GM23248 (cell line): ENCODE data around the gene RBM8A. TPM values are rescaled to one million over a fixed set of nuclear protein-coding genes. Genes with fewer than 3 reads are reported as not detected.
A peak's percentile ranks its signal among the peaks of the same experiment; 100 is the strongest.

Source experiments
- DNase-seq: peaks from one replicate; pipeline ENCODE4 v3.0.0-alpha.2; 2015
- H2AFZ ChIP-seq: fragments of 200-600 bp; sonication (generic); 2 replicates; pipeline ENCODE4 v1.6.1; 2016; ENCODE audit warnings: antibody characterized with exemption
- H3F3A ChIP-seq: fragments of 200-600 bp; sonication (generic); 2 replicates; pipeline ENCODE4 v1.6.1; 2016; ENCODE audit warnings: mild to moderate bottlenecking, antibody characterized with exemption, mixed run types; ENCODE audit not compliant: insufficient read depth
- H3K27ac ChIP-seq: fragments of 200-600 bp; sonication (generic); 2 replicates; pipeline ENCODE4 v1.5.1; 2016; ENCODE audit warnings: mild to moderate bottlenecking
- H3K27me3 ChIP-seq: fragments of 200-600 bp; sonication (generic); replicated peaks from 2 replicates; pipeline ENCODE4 v1.6.1; 2016; ENCODE audit warnings: mild to moderate bottlenecking; ENCODE audit not compliant: insufficient read depth
- H3K36me3 ChIP-seq: fragments of 200-600 bp; sonication (generic); 2 replicates; pipeline ENCODE4 v1.6.1; 2016; ENCODE audit warnings: low read depth, mild to moderate bottlenecking
- H3K4me1 ChIP-seq: fragments of 200-600 bp; sonication (generic); 2 replicates; pipeline ENCODE4 v1.6.1; 2016; ENCODE audit warnings: mild to moderate bottlenecking; ENCODE audit not compliant: insufficient read depth
- H3K4me2 ChIP-seq: fragments of 200-600 bp; sonication (generic); one replicate; pipeline ENCODE4 v1.6.1; 2016; ENCODE audit warnings: mild to moderate bottlenecking; ENCODE audit not compliant: unreplicated experiment
- H3K4me3 ChIP-seq: fragments of 200-600 bp; sonication (generic); 2 replicates; pipeline ENCODE4 v1.5.1; 2016; ENCODE audit warnings: mild to moderate bottlenecking
- H3K79me2 ChIP-seq: fragments of 200-600 bp; sonication (generic); 2 replicates; pipeline ENCODE4 v1.6.1; 2016; ENCODE audit warnings: mild to moderate bottlenecking; ENCODE audit not compliant: insufficient read depth
- H3K9ac ChIP-seq: fragments of 200-600 bp; sonication (generic); 2 replicates; pipeline ENCODE4 v1.6.1; 2016; ENCODE audit warnings: mild to moderate bottlenecking
- H3K9me2 ChIP-seq: fragments of 200-600 bp; sonication (generic); 2 replicates; pipeline ENCODE4 v1.6.1; 2016; ENCODE audit warnings: mixed run types, mild to moderate bottlenecking, moderate library complexity; ENCODE audit not compliant: insufficient read depth
- H3K9me3 ChIP-seq: fragments of 200-600 bp; sonication (generic); one replicate; pipeline ENCODE4 v1.6.1; 2017; ENCODE audit warnings: low read depth
- H4K20me1 ChIP-seq: fragments of 200-600 bp; sonication (generic); 2 replicates; pipeline ENCODE4 v1.6.0; 2016; ENCODE audit not compliant: insufficient read depth
- EZH2 ChIP-seq: fragments of 200-600 bp; sonication (generic); IDR thresholded peaks from 2 replicates; pipeline ENCODE4 v1.6.1; 2018; ENCODE audit warnings: antibody characterized with exemption, mild to moderate bottlenecking; ENCODE audit not compliant: insufficient read depth, poor library complexity, severe bottlenecking
- EZH2phosphoT487 ChIP-seq: fragments of 200-600 bp; sonication (generic); IDR thresholded peaks from 2 replicates; pipeline ENCODE4 v1.6.1; 2018; ENCODE audit warnings: antibody characterized with exemption, moderate library complexity, mild to moderate bottlenecking, low read depth; ENCODE audit not compliant: insufficient read depth
- WGBS, 2 experiments: methylation state at CpG; one replicate each; pipeline ENCODE4 v1.1.6; 2015 to 2017; ENCODE audit warnings: low lambda C conversion rate in 2 of 2, low coverage in 1 of 2; ENCODE audit errors: missing lambda C conversion rate in 2 of 2; 5-methylcytosine and 5-hydroxymethylcytosine counted together
- in situ Hi-C: fragments of 300-500 bp; cut with MboI; formaldehyde crosslinking; loops from 2 replicates; pipeline ENCODE4 v1.15.0; 2020
- polyA plus RNA-seq: library from polyadenylated mRNA; unstranded; fragments of >200 nt; fragmentation: Nextera tagmentation; extraction: Ambion mirVana; gene quantifications from 2 replicates; pipeline ENCODE4 v1.2.1, GENCODE V29; 2016
- total RNA-seq: library from RNA; depleted of rRNA; stranded (reverse); fragments of >200 nt; shearing (Covaris generic); gene quantifications from 2 replicates; pipeline ENCODE4 v1.2.3, GENCODE V29; 2014

The RBM8A gene
- total and polyA plus RNA-seq, 2 experiments from 2014 or later, result 112 to 204 TPM

DNA sequence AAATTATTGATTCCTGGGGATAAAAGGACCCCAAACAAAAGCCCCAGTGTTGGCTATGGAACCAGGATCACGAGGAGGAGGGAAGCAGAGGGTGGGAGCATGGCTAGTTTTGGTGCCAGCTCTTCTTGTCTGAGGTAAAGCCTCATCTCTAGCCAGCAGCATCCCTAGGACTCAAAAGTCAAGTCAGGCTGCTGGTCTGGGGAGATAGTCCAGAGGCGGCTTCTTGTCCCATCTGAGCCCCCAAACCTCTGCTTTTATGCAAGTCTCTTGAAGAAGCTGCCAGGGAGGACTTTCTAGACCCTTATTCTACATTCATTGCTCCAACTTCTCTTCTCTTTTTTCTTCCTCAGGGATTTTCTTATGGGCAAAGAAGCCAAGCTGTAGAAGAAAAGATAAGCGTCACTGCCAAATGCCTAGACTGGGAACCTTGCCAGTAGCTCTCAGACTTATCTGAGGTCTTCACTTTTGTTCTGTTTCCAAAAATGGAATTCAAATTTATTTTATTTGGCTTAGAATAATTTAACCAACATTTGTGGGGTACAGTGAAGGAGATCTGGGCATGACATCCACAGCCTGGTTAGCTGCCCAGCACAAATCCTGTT is 34.7 kb downstream of the RBM8A start:
- Histone ChIP-seq H3K9ac (peak overlapping the region; percentile 60), H3K4me3 (peak overlapping the region; percentile 50; the same call in 1 of the 2 replicates), H3K9me2 (no peaks in the 10 kb centered on the region), H4K20me1 (no peaks in the 10 kb centered on the region), H3K27ac (peak overlapping the region; percentile 80), H3K27me3 (no peaks in the 10 kb centered on the region), H3K4me1 (peaks cover 17% of the 10 kb centered on the region), H3K4me2 (peak overlapping the region; percentile 77), H3F3A (peaks cover 25% of the 10 kb centered on the region), H3K79me2 (no peaks in the 10 kb centered on the region), H2AFZ (peak overlapping the region; percentile 93), H3K36me3 (no peaks in the 10 kb centered on the region), H3K9me3 (no peaks in the 10 kb centered on the region)
- in situ Hi-C loops, result no loop called here
- DNase-seq, result peak; percentile 28
- TF ChIP-seq EZH2phosphoT487 (no peak), EZH2 (no peak)
- WGBS, 2 experiments, result 76 to 79% methylated on average over 3 of the region's 3 CpGs

DNA sequence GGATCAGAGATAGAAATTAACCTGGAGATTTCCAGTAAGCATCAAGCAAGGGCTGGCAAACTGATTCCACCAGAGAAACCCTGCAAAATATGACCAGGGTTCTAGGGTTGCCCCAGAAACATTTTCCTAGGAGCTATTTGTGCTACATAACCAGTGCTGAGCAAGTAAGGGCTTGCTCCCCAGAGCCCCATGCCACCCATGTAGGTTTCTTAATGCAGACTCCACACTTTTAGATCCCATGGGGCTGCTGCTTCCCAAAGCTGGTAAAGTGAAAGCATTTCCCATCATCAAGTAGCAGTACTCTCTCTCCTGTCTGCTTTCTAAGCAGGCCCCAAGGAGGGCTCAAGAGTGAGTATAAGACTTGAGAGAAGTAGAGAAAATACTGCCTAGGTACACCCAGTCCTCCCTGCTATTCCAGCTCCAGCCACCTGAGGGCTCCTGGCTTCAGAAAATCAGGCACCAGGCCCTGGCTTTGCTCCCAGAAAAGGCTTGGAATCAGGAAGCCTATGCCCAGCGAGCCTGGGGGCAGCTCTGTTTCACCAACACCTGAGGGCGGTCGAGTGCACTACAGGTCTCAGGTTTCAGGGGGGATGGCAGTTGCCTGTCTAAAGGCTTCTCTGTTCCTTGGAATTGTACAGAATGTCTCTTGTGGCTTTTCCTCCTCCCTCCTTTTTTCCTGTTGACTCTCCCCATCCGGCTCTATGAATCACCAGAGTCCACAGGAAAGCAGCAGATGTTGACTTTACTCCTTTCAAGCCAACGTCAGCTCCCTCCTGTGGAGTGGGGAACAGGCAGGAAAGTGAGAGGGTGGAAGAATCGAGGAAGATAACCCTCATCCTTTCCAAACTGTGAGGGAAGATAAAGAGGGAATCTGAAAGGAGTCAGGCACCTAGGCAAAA is 35.4 kb downstream of the RBM8A start:
- DNase-seq, result peak; percentile 96
- Histone ChIP-seq H3K27ac (peak overlapping the region; percentile 80), H2AFZ (peak overlapping the region; percentile 93), H3K4me3 (peak overlapping the region; percentile 50), H3K9me3 (no peaks in the 10 kb centered on the region), H3K9ac (peak overlapping the region; percentile 60), H3K4me2 (peak overlapping the region; percentile 77), H3K79me2 (no peaks in the 10 kb centered on the region), H3K36me3 (no peaks in the 10 kb centered on the region), H3K27me3 (no peaks in the 10 kb centered on the region), H3K4me1 (peaks cover 17% of the 10 kb centered on the region), H3K9me2 (no peaks in the 10 kb centered on the region), H3F3A (peaks cover 25% of the 10 kb centered on the region), H4K20me1 (no peaks in the 10 kb centered on the region)
- 0 to 3% methylated on average over 6 of the region's 6 CpGs for WGBS, 2 experiments
- in situ Hi-C loops, result no loop called here
- no peak for TF ChIP-seq EZH2phosphoT487
- no peak for TF ChIP-seq EZH2

DNA sequence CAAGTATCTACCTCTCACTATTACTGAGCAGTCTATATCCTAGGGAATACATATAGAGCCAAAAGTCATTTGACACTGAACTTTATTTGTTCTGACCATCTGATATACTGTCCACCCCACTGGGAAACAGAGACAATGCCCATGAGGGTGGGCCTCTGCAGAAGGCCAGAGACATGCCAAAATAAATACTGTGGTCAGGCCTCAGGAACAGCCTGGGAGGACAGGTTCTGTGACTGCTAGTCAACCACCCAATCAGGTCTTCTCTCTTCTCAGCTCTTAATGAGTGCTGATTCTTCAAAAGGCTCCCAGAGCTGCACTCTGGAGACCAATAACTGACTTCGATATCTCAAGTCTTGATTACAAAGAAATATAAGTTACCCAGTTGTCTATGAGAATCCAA is 36.1 kb downstream of the RBM8A start:
- Histone ChIP-seq H3K4me2 (peak overlapping the region; percentile 77), H3K9ac (peak overlapping the region; percentile 60), H3K79me2 (no peaks in the 10 kb centered on the region), H2AFZ (peak overlapping the region; percentile 93), H3K4me1 (peaks cover 17% of the 10 kb centered on the region), H3F3A (peaks cover 25% of the 10 kb centered on the region), H3K36me3 (no peaks in the 10 kb centered on the region), H3K27ac (peak overlapping the region; percentile 80), H3K9me3 (no peaks in the 10 kb centered on the region), H3K4me3 (no peak overlapping the region), H4K20me1 (no peaks in the 10 kb centered on the region), H3K9me2 (no peaks in the 10 kb centered on the region), H3K27me3 (no peaks in the 10 kb centered on the region)
- 38 to 57% methylated on average over 1 of the region's 1 CpG for WGBS, 2 experiments
- TF ChIP-seq EZH2, result no peak
- no peak for TF ChIP-seq EZH2phosphoT487
- in situ Hi-C loops, result no loop called here
- DNase-seq, result no peak

DNA sequence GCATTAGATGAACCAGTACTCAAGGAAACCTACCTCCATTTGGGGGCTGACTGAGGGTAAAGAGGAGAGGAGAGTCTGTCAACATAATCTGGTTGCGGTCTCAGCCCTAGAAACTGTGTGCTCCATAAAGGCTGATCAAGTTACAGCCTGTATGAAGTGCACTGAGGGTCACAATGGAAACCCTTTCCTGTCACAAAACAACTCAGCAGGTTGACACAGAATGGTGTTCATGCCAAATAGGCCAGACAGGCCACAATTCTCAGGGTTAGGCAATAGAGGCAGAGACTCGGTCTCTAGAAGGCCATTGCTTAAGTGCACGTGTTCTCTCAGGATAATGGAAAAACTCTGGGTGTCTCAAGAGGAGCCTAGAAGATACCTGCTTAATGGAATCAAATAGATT is 37.6 kb downstream of the RBM8A start:
- no peaks in the 10 kb centered on the region for H3K27me3 ChIP-seq
- no peaks in the 10 kb centered on the region for H3K9me3 ChIP-seq
- H3K4me2 ChIP-seq, result no peak overlapping the region
- TF ChIP-seq EZH2, result no peak
- no peak for TF ChIP-seq EZH2phosphoT487
- H3F3A ChIP-seq, result peaks cover 31% of the 10 kb centered on the region
- H3K36me3 ChIP-seq, result no peaks in the 10 kb centered on the region
- H3K9ac ChIP-seq, result no peak overlapping the region
- H3K9me2 ChIP-seq, result no peaks in the 10 kb centered on the region
- no peak overlapping the region for H3K4me3 ChIP-seq
- H3K79me2 ChIP-seq, result no peaks in the 10 kb centered on the region
- in situ Hi-C loops, result no loop called here
- H3K4me1 ChIP-seq, result peaks cover 26% of the 10 kb centered on the region
- DNase-seq, result no peak
- H4K20me1 ChIP-seq, result no peaks in the 10 kb centered on the region
- no peak overlapping the region for H2AFZ ChIP-seq
- WGBS, 2 experiments, result 95 to 96% methylated on average over 3 of the region's 3 CpGs
- no peak overlapping the region for H3K27ac ChIP-seq
